Measurements from ENCODE around the gene YES1. TPM values are rescaled to one million over a fixed set of nuclear protein-coding genes. Genes with fewer than 3 reads are reported as not detected.

Gene YES1
- total and polyA plus RNA-seq, 2 of the 8 experiments (the other 6 are each of a cell fraction or from before 2014, with no cell fraction given), result 14.8 to 94.3 TPM

GRCh38 chr18:678482-679182 lies 133.4 kb downstream of the YES1 start:
- Histone ChIP-seq H3K4me3 (ENCODE audit: extremely low read depth in 1 of 4, insufficient read depth in 2 of 4, low read depth in 3 of 4, low read length in 4 of 4) (no peak overlapping the region), H2AFZ (ENCODE audit: low read length) (no peak overlapping the region), H3K27me3 (replicated peaks in 1 of 4; ENCODE audit: control insufficient read depth in 3 of 4, extremely low read depth in 1 of 4, insufficient read depth in 3 of 4, low read length in 3 of 4) (no peaks in the 10 kb centered on the region), H3K18ac (ENCODE audit: extremely low read depth, low read length) (no peak overlapping the region), H2BK12ac (ENCODE audit: low read depth, low read length) (no peak overlapping the region), H3K4ac (replicated peaks; ENCODE audit: insufficient read length, low read depth, low read length) (no peak overlapping the region), H2BK15ac (ENCODE audit: low read length) (no peak overlapping the region), H3K9ac (replicated peaks in 1 of 4; ENCODE audit: extremely low read depth in 1 of 4, low read depth in 3 of 4, low read length in 3 of 4) (no peak overlapping the region), H3K56ac (replicated peaks; ENCODE audit: insufficient read length, low read depth, low read length) (no peak overlapping the region), H3K27ac (ENCODE audit: low read depth, low read length) (no peak overlapping the region), H2BK5ac (ENCODE audit: low read depth, low read length) (no peak overlapping the region), H4K5ac (ENCODE audit: insufficient read length, low read depth, low read length) (no peak overlapping the region), H3K9me3 (ENCODE audit: insufficient read depth in 2 of 2, low read depth in 1 of 2, low read length in 1 of 2) (no peaks in the 10 kb centered on the region), H4K20me1 (replicated peaks in 1 of 2; ENCODE audit: control insufficient read depth in 1 of 2, insufficient read depth in 2 of 2, low read length in 2 of 2) (peaks cover 2 to 4% of the 10 kb centered on the region in 2 experiments), H3K36me3 (ENCODE audit: control insufficient read depth in 2 of 4, insufficient read depth in 4 of 4, low read length in 3 of 4) (peaks cover 9 to 47% (median 25%) of the 10 kb centered on the region in 4 experiments; a peak in 6 of 8 replicates), H3K4me2 (ENCODE audit: insufficient read depth in 1 of 2, low read depth in 2 of 2, low read length in 2 of 2) (no peak overlapping the region), H3K14ac (ENCODE audit: insufficient read length) (no peak overlapping the region), H3K23me2 (ENCODE audit: low read depth, low read length) (no peaks in the 10 kb centered on the region), H3K4me1 (replicated peaks in 1 of 4; ENCODE audit: control insufficient read depth in 3 of 4, insufficient read depth in 4 of 4, low read length in 3 of 4) (no peaks in the 10 kb centered on the region), H2BK20ac (ENCODE audit: low read length) (no peak overlapping the region), H3K79me2 (ENCODE audit: control insufficient read depth in 1 of 2, insufficient read depth in 2 of 2, low read length in 2 of 2) (no peaks in the 10 kb centered on the region), H3K79me1 (ENCODE audit: low read depth, low read length) (no peaks in the 10 kb centered on the region), H2AK5ac (ENCODE audit: low read depth, low read length) (no peak overlapping the region), H3K23ac (ENCODE audit: insufficient read length) (no peak overlapping the region), H4K8ac (ENCODE audit: extremely low read depth, insufficient read depth, low read length) (no peak overlapping the region), H4K91ac (replicated peaks; ENCODE audit: insufficient read length, low read length) (no peak overlapping the region), H2BK120ac (replicated peaks; ENCODE audit: low read depth, low read length) (no peak overlapping the region)
- no peak for TF ChIP-seq PHF8 (conservative IDR thresholded peaks at IDR 0.05; ENCODE audit: low read depth, low read length)
- TF ChIP-seq CBX5 (IDR thresholded peaks at IDR 0.05; ENCODE audit: low read depth, low read length), result no peak
- peak; percentile 40; the same call in 1 of the 2 replicates for TF ChIP-seq POLR2AphosphoS5 (IDR thresholded peaks at IDR 0.05; ENCODE audit: low read depth, low read length)
- peak; percentile 35 to 67 (median 51) for TF ChIP-seq CTCF (IDR thresholded peaks at IDR 0.05; ENCODE audit: control extremely low read depth in 1 of 3, insufficient read depth in 1 of 3, low read depth in 1 of 3, low read length in 3 of 3)
- no peak for TF ChIP-seq SIX5 (IDR thresholded peaks at IDR 0.05; ENCODE audit: low read depth, low read length)
- TF ChIP-seq RAD21 (IDR thresholded peaks at IDR 0.05 in 1 of 2, conservative IDR thresholded peaks at IDR 0.05 in 1 of 2; ENCODE audit: low read depth in 2 of 2, low read length in 2 of 2), result peak; percentile 49 to 58
- no peak for TF ChIP-seq POU5F1 (IDR thresholded peaks at IDR 0.05; ENCODE audit: low read depth, low read length)
- TF ChIP-seq BCL11A (IDR thresholded peaks at IDR 0.05; ENCODE audit: low read depth in 2 of 2, low read length in 2 of 2), result no peak
- no peak for FAIRE-seq
- 92% methylated on average over 15 of the region's 15 CpGs; no CpG with 5 or more reads in 1 of the 2 experiments for WGBS, 2 experiments (ENCODE audit: extremely low coverage in 1 of 2, insufficient coverage in 1 of 2, insufficient read length in 1 of 2, insufficient replicate concordance in 2 of 2, low coverage in 1 of 2, low lambda C conversion rate in 2 of 2, missing lambda C conversion rate in 1 of 2)
- ChIA-PET CTCF (ENCODE audit: partially characterized antibody) (interaction anchor here (0.7 to 5.0 kb wide), 19 partner anchors 11 to 198 kb away, joined by 3 to 37 read pairs (median 4); no protein-coding TSS in a partner anchor), POLR2A (ENCODE audit: partially characterized antibody) (interaction anchor here (0.6 to 1.8 kb wide), 3 partner anchors 8 to 23 kb away, joined by 3 to 8 read pairs (median 3); no protein-coding TSS in a partner anchor)
- DNase-seq (ENCODE audit: low read depth in 1 of 2, low spot score in 2 of 2), result no peak
